ENCODE results near the gene PLXNB1.
A peak's percentile ranks its signal among the peaks of the same experiment; 100 is the strongest.
"Not testable (repeated sequence)": the region's sequence is repeated elsewhere in the genome, so short reads cannot be mapped to it uniquely, and the experiment has no call there.

PLXNB1 gene

DNA sequence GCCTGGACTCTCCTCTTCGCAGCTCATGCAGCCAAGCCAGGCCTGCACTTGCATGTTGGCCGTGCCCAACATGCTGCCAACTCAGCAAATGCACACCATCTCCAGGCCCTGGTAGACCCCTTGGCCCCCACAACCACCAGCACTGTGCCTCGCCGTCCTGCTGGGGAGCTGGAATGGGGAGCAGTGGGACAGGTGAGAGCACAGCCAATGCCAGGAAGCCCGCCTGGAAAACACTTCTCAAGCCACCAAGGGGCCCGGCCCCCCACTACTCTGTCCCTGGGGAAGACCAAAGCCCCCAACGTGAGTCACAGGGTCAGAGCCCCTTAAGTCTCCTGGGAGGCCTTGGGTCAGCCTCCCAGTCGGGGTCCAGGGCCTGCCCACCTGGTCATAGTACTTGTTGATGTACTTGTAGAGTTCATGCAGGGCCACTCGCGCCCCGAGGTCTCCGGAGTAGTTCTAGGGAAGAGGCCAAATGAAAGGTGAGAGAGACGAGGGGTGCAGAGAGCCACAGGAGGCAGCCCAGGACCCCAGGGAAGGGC, 24.5 kb downstream of the PLXNB1 start:
- TF ChIP-seq MYC (IDR thresholded peaks at IDR 0.05; ENCODE audit: low read depth, low read length) (no peak), POLR2A (IDR thresholded peaks at IDR 0.05; ENCODE audit: extremely low read depth, insufficient read length) (no peak)
- TF ChIP-seq, protein P1, sequence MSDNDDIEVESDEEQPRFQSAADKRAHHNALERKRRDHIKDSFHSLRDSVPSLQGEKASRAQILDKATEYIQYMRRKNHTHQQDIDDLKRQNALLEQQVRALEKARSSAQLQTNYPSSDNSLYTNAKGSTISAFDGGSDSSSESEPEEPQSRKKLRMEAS (IDR thresholded peaks at IDR 0.05; ENCODE audit: low read depth, low read length): no peak
- TF ChIP-seq, protein P2, sequence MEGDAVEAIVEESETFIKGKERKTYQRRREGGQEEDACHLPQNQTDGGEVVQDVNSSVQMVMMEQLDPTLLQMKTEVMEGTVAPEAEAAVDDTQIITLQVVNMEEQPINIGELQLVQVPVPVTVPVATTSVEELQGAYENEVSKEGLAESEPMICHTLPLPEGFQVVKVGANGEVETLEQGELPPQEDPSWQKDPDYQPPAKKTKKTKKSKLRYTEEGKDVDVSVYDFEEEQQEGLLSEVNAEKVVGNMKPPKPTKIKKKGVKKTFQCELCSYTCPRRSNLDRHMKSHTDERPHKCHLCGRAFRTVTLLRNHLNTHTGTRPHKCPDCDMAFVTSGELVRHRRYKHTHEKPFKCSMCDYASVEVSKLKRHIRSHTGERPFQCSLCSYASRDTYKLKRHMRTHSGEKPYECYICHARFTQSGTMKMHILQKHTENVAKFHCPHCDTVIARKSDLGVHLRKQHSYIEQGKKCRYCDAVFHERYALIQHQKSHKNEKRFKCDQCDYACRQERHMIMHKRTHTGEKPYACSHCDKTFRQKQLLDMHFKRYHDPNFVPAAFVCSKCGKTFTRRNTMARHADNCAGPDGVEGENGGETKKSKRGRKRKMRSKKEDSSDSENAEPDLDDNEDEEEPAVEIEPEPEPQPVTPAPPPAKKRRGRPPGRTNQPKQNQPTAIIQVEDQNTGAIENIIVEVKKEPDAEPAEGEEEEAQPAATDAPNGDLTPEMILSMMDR (IDR thresholded peaks at IDR 0.05; ENCODE audit: low read depth, low read length): no peak
- no peak overlapping the region for H3K4me3 ChIP-seq (ENCODE audit: low read depth, low read length)
- DNase-seq (ENCODE audit: low read depth): no peak

DNA sequence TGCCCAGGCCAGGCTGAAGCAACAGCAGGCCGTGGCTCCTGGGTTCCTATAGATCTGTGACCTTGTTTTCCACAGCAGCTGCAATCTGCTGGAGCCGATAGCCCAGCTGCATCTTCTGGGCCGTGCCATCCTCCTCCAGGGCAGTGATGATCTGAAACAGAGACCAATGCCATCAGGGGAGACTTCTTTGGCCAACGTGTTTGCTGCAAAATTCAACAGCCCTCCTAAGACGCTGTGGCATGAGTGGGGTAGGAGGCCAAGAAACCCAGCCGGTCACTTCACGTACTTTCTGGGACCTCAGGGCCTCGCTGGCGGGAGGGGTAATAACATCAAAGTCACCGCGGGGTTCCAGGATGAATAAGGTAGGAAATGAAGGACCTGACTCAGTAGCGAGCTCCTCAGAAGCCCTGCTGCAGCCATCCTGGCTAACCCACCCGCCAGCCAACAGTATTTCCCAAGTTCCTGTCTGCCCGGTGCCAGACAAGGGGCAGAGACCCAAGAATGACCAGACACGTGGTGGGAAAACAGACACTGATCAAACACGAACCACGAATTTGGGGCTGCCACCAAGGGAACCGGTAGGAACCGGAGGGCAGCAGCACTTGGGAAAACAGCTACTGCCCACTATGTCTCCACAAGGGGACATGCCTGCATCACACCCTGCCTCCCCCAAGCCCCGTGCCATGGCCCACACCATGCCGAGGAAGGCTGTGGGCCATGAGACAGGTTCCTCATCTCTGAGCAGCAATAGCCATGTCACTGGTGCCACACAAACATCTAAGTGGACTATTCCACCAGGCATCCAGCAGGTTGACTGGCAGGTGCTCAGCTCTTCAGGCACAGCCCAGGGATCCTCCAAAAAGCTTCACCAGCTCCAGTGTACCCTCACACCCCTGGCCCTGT, 25.2 kb downstream of the PLXNB1 start:
- no peak overlapping the region for H3K4me3 ChIP-seq (ENCODE audit: low read depth, low read length)
- no peak for DNase-seq (ENCODE audit: low read depth)
- TF ChIP-seq, protein P1 (IDR thresholded peaks at IDR 0.05; ENCODE audit: low read depth, low read length): no peak
- TF ChIP-seq, protein P2 (IDR thresholded peaks at IDR 0.05; ENCODE audit: low read depth, low read length): no peak
- TF ChIP-seq POLR2A (IDR thresholded peaks at IDR 0.05; ENCODE audit: extremely low read depth, insufficient read length): no peak
- no peak for TF ChIP-seq MYC (IDR thresholded peaks at IDR 0.05; ENCODE audit: low read depth, low read length)

DNA sequence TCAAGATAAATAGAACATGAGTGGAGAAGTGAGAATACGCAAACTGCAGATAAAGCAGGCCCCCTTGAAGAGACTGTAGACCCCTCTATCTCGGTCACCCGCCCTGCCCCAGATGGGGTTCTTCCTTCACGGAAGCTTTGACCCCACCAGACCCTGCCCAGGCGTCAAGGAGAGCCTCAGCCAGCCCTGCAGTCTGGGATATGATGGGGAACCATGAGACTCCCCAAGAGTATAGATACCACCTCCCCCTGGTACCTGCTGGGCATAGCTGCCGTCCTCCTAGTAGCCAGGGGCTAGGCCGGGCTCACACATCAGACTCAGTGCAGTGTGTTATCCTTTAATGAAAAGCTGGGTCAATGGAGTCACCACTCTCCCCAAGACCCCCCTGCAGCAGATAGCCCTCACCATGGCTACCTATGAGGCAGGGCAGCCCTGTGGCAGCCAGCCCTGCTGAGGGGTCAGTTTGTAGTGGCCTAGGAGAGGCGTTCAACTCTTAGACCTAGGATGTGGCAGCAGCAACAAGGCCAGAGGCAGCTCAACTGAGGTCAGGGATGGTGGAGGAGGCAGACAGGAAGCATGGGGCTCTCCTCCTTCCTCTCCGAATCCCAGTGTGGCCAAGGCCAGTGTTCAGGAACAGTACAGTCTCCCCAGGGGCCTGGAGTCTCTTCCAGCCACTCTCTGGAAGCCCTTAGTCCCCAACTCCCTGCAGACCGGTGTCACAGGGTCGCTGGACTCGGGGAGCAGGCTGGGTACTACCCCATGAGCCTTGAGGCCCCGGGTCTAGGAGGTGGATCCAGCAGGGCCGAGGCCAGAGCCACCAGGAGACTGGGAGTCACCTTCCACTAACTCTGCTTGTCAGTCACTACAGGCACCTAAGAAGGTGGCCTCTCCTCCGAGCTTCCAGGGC, 26.1 kb downstream of the PLXNB1 start:
- DNase-seq (ENCODE audit: low read depth): no peak
- TF ChIP-seq POLR2A (IDR thresholded peaks at IDR 0.05; ENCODE audit: extremely low read depth, insufficient read length): no peak
- TF ChIP-seq, protein P2 (IDR thresholded peaks at IDR 0.05; ENCODE audit: low read depth, low read length): no peak
- TF ChIP-seq MYC (IDR thresholded peaks at IDR 0.05; ENCODE audit: low read depth, low read length): no peak
- TF ChIP-seq, protein P1 (IDR thresholded peaks at IDR 0.05; ENCODE audit: low read depth, low read length): no peak

DNA sequence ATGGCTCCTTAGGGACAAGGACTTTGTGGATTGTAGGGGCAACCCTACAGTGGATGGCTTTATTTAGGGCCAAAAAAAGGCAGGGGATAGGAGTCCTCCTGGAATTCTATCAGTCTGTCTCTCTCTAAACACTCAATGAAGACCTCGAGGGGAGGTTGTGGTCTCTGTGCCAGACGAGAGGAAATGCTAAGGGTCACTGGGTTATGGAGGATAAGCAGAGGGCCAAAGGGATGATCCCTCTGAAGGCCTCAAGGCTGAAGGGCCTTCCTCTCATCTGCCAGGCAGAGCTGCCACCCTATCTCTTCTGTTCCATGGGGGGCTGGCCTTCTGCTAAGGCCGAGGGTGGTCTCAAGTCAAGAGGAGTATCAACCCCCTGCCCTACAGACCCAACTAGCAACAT, 27.0 kb downstream of the PLXNB1 start:
- no peak overlapping the region for H3K4me3 ChIP-seq (ENCODE audit: low read depth, low read length)
- TF ChIP-seq, protein P1 (IDR thresholded peaks at IDR 0.05; ENCODE audit: low read depth, low read length): no peak
- TF ChIP-seq, protein P2 (IDR thresholded peaks at IDR 0.05; ENCODE audit: low read depth, low read length): no peak
- no peak for DNase-seq (ENCODE audit: low read depth)

More for the DNA sequence above, 26.1 kb downstream of the PLXNB1 start:
- no peak overlapping the region for H3K4me3 ChIP-seq (ENCODE audit: low read depth, low read length)

DNA sequence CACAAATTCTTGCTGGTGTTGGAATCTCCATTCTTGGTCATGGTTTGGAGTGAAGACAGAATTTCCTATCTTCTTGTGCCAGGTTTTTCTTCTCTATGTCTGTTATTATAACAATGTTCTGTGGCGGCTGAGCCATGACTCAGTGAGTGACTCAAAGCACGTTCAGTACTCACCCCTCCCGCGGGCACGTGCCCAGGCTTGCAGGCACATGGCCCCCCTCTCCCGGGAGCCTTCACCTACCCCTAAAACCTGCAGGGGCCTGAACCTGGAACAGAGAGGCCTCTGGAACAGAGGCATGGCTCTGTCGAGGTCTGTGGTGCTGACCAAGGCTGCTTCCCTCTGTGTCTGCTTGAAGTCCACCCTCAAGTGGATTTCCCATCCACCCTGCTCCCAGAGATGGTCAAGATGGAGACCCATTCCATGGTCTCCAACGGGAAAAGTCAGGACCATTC, 27.6 kb downstream of the PLXNB1 start:
- peak; percentile 62 for TF ChIP-seq MYC (IDR thresholded peaks at IDR 0.05; ENCODE audit: low read depth, low read length)
- no peak for TF ChIP-seq POLR2A (IDR thresholded peaks at IDR 0.05; ENCODE audit: extremely low read depth, insufficient read length)
- TF ChIP-seq, protein P1 (IDR thresholded peaks at IDR 0.05; ENCODE audit: low read depth, low read length): peak; percentile 70
- H3K4me3 ChIP-seq (ENCODE audit: low read depth, low read length): no peak overlapping the region
- DNase-seq (ENCODE audit: low read depth): peak; percentile 45

DNA sequence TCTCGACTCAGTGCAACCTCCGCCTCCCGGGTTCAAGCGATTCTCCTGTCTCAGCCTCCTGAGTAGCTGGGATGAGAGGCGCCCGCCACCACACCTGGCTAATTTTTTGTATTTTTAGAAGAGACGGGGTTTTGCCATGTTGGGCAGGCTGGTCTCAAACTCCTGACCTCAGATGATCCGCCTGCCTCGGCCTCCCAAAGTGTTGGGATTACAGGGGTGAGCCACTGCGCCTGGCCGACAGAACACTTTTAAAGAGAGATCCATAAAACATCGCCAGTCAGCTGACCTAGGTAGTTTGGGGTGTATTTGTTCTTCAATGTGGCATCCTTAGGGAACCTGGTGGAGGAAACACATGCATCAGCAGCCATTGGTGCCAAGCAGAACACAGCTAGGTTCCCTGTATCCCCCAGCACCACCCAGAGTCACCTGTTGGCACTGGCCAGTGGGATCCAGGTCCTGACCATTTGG, 28.4 kb downstream of the PLXNB1 start:
- not testable (repeated sequence) for DNase-seq (ENCODE audit: low read depth); H3K4me3 ChIP-seq (ENCODE audit: low read depth, low read length)
